Transverse colon (tissue), 4 donors: ENCODE data around the gene TTYH1. TPM values are rescaled to one million over a fixed set of nuclear protein-coding genes. Genes with fewer than 3 reads are reported as not detected.

Source experiments
- DNase-seq: peaks from one replicate; pipeline ENCODE4 v3.0.0-alpha.2; 2019
- H3K27ac ChIP-seq, 4 donors: fragments of 200-600 bp; sonication (generic); 2 replicates each; pipeline ENCODE4 v1.5.1; 2016 to 2018; ENCODE audit warnings: inconsistent platforms in 4 of 4
- H3K27me3 ChIP-seq: fragments of 200-600 bp; sonication (generic); 2 replicates; pipeline ENCODE4 v1.5.1; 2017; ENCODE audit warnings: inconsistent platforms
- H3K36me3 ChIP-seq, 4 donors: fragments of 200-600 bp; sonication (generic); 2 replicates each; pipeline ENCODE4 v1.5.1; 2017 to 2019; ENCODE audit warnings: inconsistent platforms in 4 of 4
- H3K4me1 ChIP-seq, 4 donors: fragments of 200-600 bp; sonication (generic); 2 replicates each; pipeline ENCODE4 v1.5.1; 2017 to 2020; ENCODE audit warnings: inconsistent platforms in 4 of 4
- H3K4me3 ChIP-seq, 4 donors: fragments of 200-600 bp; sonication (generic); 1 replicate in 1 of 4; 2 replicates in 3 of 4; pipeline versions ENCODE4 v1.5.1 to v1.6.1; 2017 to 2019; ENCODE audit warnings: inconsistent platforms in 4 of 4
- H3K9me3 ChIP-seq, 2 donors: fragments of 200-600 bp; sonication (generic); 2 replicates each; pipeline ENCODE4 v1.5.1; 2017 to 2019; ENCODE audit warnings: inconsistent platforms in 2 of 2
- CTCF ChIP-seq, 5 experiments: fragments of 200-600 bp in 3 of 5; fragments of 450-650 bp in 2 of 5; sonication (generic) in 3 of 5; IDR thresholded peaks; 1 replicate in 2 of 5; 2 replicates in 3 of 5; pipeline ENCODE4 v1.5.1; 2016 to 2017; ENCODE audit warnings: antibody characterized with exemption in 5 of 5, inconsistent platforms in 3 of 5, mild to moderate bottlenecking in 2 of 5, moderate library complexity in 1 of 5
- EP300 ChIP-seq: sonication (generic); formaldehyde crosslinking; IDR thresholded peaks from one replicate; pipeline ENCODE4 v1.6.1; 2017; ENCODE audit warnings: antibody characterized with exemption, low read depth
- POLR2A ChIP-seq: fragments of 450-650 bp; IDR thresholded peaks from one replicate; pipeline ENCODE4 v1.6.1; 2016; ENCODE audit warnings: antibody characterized with exemption, mild to moderate bottlenecking, moderate library complexity
- POLR2AphosphoS5 ChIP-seq, 3 donors: sonication (generic); formaldehyde crosslinking; IDR thresholded peaks; one replicate each; pipeline ENCODE4 v1.6.1; 2016; ENCODE audit warnings: antibody characterized with exemption in 3 of 3
- WGBS, 2 donors: methylation state at CpG; one replicate each; pipeline ENCODE4 v1.1.5; 2018; ENCODE audit warnings: low coverage in 1 of 2; 5-methylcytosine and 5-hydroxymethylcytosine counted together
- in situ Hi-C, 4 donors: fragments of 200-750 bp; cut with MboI; loops; one replicate each; pipeline versions ENCODE4 v1.15.0 to v1.15.1; 2017; ENCODE audit warnings: low sequenced_read_pairs in 3 of 4, low pct_ligation_motif_present in 1 of 4, low pct_unique_long_range_greater_than_20kb in 1 of 4
- intact Hi-C: fragments of 100-400 bp; cut with DNase I; formaldehyde crosslinking; loops from one replicate; pipeline ENCODE4 v1.15.1; 2023; ENCODE audit warnings: low total_unique reads
- total RNA-seq, 4 donors: library from RNA; depleted of rRNA; stranded (reverse); fragments of >200 nt; gene quantifications; one replicate each; pipeline ENCODE4 v1.1.0, GENCODE V29; 2016

The TTYH1 gene
- total RNA-seq, 4 donors from 2014 or later: 1.1 to 7.5 (median 3.0) TPM

GRCh38 chr19:54434112-54434872, 19.0 kb downstream of the TTYH1 start:
- WGBS, 2 donors: 46 to 80% methylated on average over 1 to 23 of the region's 23 CpGs
- in situ Hi-C loops: no loop called here
- H3K9me3 ChIP-seq: no peaks in the 10 kb centered on the region
- DNase-seq: no peak
- H3K36me3 ChIP-seq: no peaks in the 10 kb centered on the region
- peaks cover 32% of the 10 kb centered on the region for H3K27me3 ChIP-seq
- H3K27ac ChIP-seq: no peak overlapping the region
- H3K4me3 ChIP-seq: no peak overlapping the region
- TF ChIP-seq EP300 (no peak), POLR2A (no peak), POLR2AphosphoS5 (IDR thresholded peaks at IDR 0.05) (no peak), CTCF (IDR thresholded peaks at IDR 0.05) (no peak)
- H3K4me1 ChIP-seq: peaks cover 5 to 22% (median 16%) of the 10 kb centered on the region in 4 donors
- intact Hi-C loops: no loop called here

- WGBS, 2 donors: 30% methylated on average over 10 of the region's 11 CpGs; no CpG with 5 or more reads in 1 of the 2 donors
These were observed 19.6 kb downstream of the TTYH1 start for GRCh38 chr19:54434873-54435214.

DNA sequence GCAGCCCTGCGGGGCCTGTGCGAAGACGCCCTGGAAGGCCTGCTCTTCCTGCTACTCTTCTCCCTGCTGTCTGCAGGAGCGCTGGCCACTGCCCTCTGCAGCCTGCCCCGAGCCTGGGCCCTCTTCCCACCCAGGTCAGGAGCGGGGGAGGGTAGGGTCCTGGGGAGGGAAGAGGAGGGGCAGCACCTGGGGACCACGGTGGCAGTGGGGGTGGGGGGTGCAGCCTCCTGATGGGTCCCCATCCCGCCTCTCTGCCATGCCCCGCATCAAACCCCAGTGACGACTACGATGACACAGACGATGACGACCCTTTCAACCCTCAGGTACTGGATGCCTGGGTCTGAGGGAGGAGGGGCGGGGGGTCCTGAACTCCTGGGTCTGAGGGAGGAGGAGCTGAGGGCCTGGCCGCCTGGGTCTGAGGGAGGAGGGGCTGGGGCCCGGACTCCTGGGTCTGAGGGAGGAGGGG, 20.3 kb downstream of the TTYH1 start:
- Histone ChIP-seq H3K4me1 (peaks cover 0 to 15% (median 11%) of the 10 kb centered on the region in 4 donors), H3K9me3 (no peaks in the 10 kb centered on the region), H3K27ac (no peak overlapping the region), H3K27me3 (peaks cover 19% of the 10 kb centered on the region), H3K4me3 (no peak overlapping the region), H3K36me3 (no peaks in the 10 kb centered on the region)
- 61% methylated on average over 15 of the region's 16 CpGs; no CpG with 5 or more reads in 1 of the 2 donors for WGBS, 2 donors
- DNase-seq: no peak
- intact Hi-C loops: no loop called here
- TF ChIP-seq POLR2A: no peak
- TF ChIP-seq EP300: no peak
- no peak for TF ChIP-seq CTCF (IDR thresholded peaks at IDR 0.05)
- TF ChIP-seq POLR2AphosphoS5 (IDR thresholded peaks at IDR 0.05): no peak
- in situ Hi-C loops: no loop called here

More at GRCh38 chr19:54434873-54435214, 19.6 kb downstream of the TTYH1 start:
- intact Hi-C loops: no loop called here
- no peak for TF ChIP-seq EP300
- no peak for DNase-seq
- no peaks in the 10 kb centered on the region for H3K36me3 ChIP-seq
- H3K4me3 ChIP-seq: no peak overlapping the region
- peaks cover 5 to 22% (median 16%) of the 10 kb centered on the region in 4 donors for H3K4me1 ChIP-seq
- no peak overlapping the region for H3K27ac ChIP-seq
- H3K9me3 ChIP-seq: no peaks in the 10 kb centered on the region
- peaks cover 27% of the 10 kb centered on the region for H3K27me3 ChIP-seq
- in situ Hi-C loops: no loop called here

GRCh38 chr19:54436031-54436523, 20.8 kb downstream of the TTYH1 start:
- WGBS, 2 donors: 76% methylated on average over 15 of the region's 15 CpGs; no CpG with 5 or more reads in 1 of the 2 donors
- H3K27ac ChIP-seq: no peak overlapping the region
- H3K36me3 ChIP-seq: no peaks in the 10 kb centered on the region
- peaks cover 14% of the 10 kb centered on the region for H3K27me3 ChIP-seq
- peaks cover 0 to 10% (median 7%) of the 10 kb centered on the region in 4 donors for H3K4me1 ChIP-seq
- in situ Hi-C loops: no loop called here
- H3K4me3 ChIP-seq: no peak overlapping the region
- no peak for DNase-seq
- H3K9me3 ChIP-seq: no peaks in the 10 kb centered on the region
- TF ChIP-seq POLR2A (no peak), EP300 (no peak), POLR2AphosphoS5 (IDR thresholded peaks at IDR 0.05) (no peak), CTCF (IDR thresholded peaks at IDR 0.05) (no peak)
- intact Hi-C loops: no loop called here
